KMS-11 (cell line): ENCODE data around the gene TJP1.
A peak's percentile ranks its signal among the peaks of the same experiment; 100 is the strongest.

Experiments
- H2AFZ ChIP-seq: fragments of 200-600 bp; sonication (generic); 2 replicates; pipeline ENCODE4 v1.6.1; 2016; ENCODE audit warnings: antibody characterized with exemption, mixed run types, low read depth
- H3K27ac ChIP-seq: fragments of 200-600 bp; sonication (generic); 2 replicates; pipeline ENCODE4 v1.6.1; 2016; ENCODE audit warnings: mild to moderate bottlenecking, mixed run types
- H3K27me3 ChIP-seq: fragments of 200-600 bp; sonication (generic); 2 replicates; pipeline ENCODE4 v1.6.1; 2017; ENCODE audit warnings: mild to moderate bottlenecking, low read depth, mixed run types, moderate library complexity; ENCODE audit not compliant: insufficient read depth
- H3K36me3 ChIP-seq: fragments of 200-600 bp; sonication (generic); 2 replicates; pipeline ENCODE4 v1.6.1; 2017; ENCODE audit warnings: mild to moderate bottlenecking, mixed run types; ENCODE audit not compliant: insufficient read depth
- H3K4me1 ChIP-seq: fragments of 200-600 bp; sonication (generic); 2 replicates; pipeline ENCODE4 v1.6.1; 2016; ENCODE audit warnings: mild to moderate bottlenecking, low read depth, mixed run types; ENCODE audit not compliant: poor library complexity, severe bottlenecking
- H3K4me2 ChIP-seq: fragments of 200-600 bp; sonication (generic); 2 replicates; pipeline ENCODE4 v1.7.0; 2016; ENCODE audit warnings: mild to moderate bottlenecking, mixed run types
- H3K4me3 ChIP-seq: fragments of 200-600 bp; sonication (generic); IDR thresholded peaks from 2 replicates; pipeline ENCODE4 v1.6.1; 2017; ENCODE audit warnings: low read depth, low read length, mixed read lengths; ENCODE audit not compliant: insufficient read depth
- H3K79me2 ChIP-seq: fragments of 200-600 bp; sonication (generic); 2 replicates; pipeline ENCODE4 v1.6.1; 2016; ENCODE audit warnings: low read depth, mixed run types; ENCODE audit not compliant: insufficient read depth
- H3K9ac ChIP-seq: fragments of 200-600 bp; sonication (generic); 2 replicates; pipeline ENCODE4 v1.6.1; 2016; ENCODE audit warnings: mild to moderate bottlenecking, mixed run types
- H4K20me1 ChIP-seq: fragments of 200-600 bp; sonication (generic); 2 replicates; pipeline ENCODE4 v1.6.1; 2016; ENCODE audit warnings: mild to moderate bottlenecking, mixed run types; ENCODE audit not compliant: insufficient read depth
- TF ChIP-seq, protein P1 (sequence below): fragments of 200-600 bp; sonication (generic); conservative IDR thresholded peaks from 2 replicates; pipeline ENCODE4 v1.6.1; 2017; ENCODE audit warnings: low read depth, mild to moderate bottlenecking, antibody characterized with exemption, low read length, moderate library complexity, mixed read lengths

Gene TJP1

DNA sequence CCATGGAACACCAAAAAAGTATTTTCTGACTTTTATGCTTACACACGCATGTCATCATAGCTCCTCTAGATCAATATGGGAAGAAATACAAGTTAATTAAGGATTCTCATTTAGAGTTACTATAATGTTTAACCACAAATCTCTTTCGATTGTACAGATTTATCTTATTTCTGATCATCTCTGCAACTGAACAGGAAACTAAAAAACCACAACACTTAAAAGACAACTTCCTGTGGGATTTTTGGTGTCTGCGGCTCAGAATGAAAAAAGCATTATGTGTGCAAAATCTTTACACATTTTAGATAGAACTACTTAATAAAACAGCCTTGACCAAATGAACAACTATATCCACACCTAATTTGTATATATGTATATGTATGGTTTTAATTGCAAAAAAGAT, 3.0 kb upstream of the TJP1 start:
- Histone ChIP-seq H3K36me3 (no peaks in the 10 kb centered on the region), H2AFZ (no peak overlapping the region), H3K4me3 (no peak overlapping the region), H4K20me1 (peaks cover 3% of the 10 kb centered on the region), H3K79me2 (0 out of 2 replicates have a peak, but pooled peaks cover 2% of the 10 kb centered on the region), H3K9ac (no peak overlapping the region), H3K4me1 (peaks cover 58% of the 10 kb centered on the region), H3K4me2 (peak overlapping the region; percentile 67), H3K27me3 (peaks cover 70% of the 10 kb centered on the region), H3K27ac (no peak overlapping the region)
- TF ChIP-seq, protein P1, sequence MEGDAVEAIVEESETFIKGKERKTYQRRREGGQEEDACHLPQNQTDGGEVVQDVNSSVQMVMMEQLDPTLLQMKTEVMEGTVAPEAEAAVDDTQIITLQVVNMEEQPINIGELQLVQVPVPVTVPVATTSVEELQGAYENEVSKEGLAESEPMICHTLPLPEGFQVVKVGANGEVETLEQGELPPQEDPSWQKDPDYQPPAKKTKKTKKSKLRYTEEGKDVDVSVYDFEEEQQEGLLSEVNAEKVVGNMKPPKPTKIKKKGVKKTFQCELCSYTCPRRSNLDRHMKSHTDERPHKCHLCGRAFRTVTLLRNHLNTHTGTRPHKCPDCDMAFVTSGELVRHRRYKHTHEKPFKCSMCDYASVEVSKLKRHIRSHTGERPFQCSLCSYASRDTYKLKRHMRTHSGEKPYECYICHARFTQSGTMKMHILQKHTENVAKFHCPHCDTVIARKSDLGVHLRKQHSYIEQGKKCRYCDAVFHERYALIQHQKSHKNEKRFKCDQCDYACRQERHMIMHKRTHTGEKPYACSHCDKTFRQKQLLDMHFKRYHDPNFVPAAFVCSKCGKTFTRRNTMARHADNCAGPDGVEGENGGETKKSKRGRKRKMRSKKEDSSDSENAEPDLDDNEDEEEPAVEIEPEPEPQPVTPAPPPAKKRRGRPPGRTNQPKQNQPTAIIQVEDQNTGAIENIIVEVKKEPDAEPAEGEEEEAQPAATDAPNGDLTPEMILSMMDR: no peak

DNA sequence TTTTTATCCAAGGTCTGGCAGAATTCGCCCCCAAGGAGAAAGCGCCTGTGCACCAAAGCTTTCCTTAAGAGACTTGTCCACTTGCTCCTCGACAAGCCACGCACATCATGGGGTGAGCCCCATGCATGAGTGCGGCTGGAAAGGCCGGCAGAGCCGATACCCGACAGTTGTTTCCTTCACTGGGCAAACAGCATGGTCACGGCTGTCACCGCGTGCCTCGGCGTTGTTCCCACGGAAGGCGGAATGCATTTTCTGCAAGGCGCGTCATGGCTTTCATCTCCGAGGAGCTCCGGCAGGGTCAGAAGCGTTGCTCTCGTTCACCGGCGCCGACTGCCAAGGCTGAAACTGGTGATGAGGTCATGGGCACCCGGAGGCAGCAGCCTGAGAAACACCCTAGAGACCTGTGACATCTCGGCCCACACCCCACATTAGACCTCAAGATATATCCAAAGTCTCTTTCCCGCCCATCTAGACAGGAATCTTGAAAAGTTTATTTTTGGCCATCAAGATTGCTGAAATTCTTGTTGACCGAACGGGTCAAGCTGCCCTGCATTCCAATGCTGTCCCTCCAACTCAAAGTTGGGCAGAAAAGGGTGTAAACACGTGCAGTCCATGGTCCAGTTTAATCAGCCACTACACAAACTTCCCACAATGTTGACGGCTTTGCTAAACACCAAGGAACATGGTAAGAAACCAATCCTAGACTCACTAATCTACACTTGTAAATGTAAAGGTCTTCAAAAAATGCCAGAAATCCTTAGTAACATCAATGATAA, 604 bp upstream of the TJP1 start:
- TF ChIP-seq, protein P1: no peak
- H3K27ac ChIP-seq: no peak overlapping the region
- peaks cover 50% of the 10 kb centered on the region for H3K27me3 ChIP-seq
- H3K4me1 ChIP-seq: peaks cover 60% of the 10 kb centered on the region
- H3K79me2 ChIP-seq: 0 out of 2 replicates have a peak, but pooled peaks cover 10% of the 10 kb centered on the region
- H3K4me3 ChIP-seq: no peak overlapping the region
- no peaks in the 10 kb centered on the region for H3K36me3 ChIP-seq
- peak overlapping the region; percentile 95 for H2AFZ ChIP-seq
- peak overlapping the region; percentile 36; the same call in 1 of the 2 replicates for H3K9ac ChIP-seq
- peaks cover 3% of the 10 kb centered on the region for H4K20me1 ChIP-seq
- peak overlapping the region; percentile 92 for H3K4me2 ChIP-seq

DNA sequence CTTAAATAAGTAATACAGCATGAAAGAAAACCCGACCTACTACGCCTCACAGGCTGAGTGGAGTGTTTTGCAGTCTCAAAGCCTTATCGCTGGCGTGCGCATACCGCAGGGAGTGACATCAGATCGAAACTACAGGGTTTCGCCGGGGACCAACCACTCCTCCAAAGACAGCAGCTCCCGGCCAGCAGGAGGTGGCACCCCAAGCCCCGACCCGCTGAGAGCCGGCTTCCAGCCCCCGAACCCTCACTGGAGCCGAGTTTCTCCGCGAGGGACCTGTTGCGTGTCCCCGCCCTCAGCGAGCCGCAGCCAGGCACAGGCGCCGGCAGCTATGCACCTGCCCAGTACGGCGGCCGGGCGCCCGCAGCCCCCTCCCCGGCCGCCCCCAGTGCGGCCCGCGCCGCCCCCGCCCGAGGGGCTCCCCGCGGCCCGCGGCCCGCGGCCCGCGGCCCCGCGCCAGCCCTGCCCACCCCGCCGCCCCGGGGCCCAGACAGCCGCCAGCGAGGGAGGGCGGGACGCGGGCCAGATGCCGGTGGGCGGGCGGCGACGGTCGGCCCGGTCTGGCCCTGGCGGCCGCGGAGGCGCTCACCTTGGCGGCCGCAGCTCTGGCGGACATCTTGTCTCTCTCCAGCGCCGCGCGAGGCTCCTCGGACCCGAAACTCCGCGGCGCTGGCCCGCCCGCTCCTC, 710 bp downstream of the TJP1 start:
- Histone ChIP-seq H3K4me3 (no peak overlapping the region), H3K9ac (peak overlapping the region; percentile 73), H3K27ac (peak overlapping the region; percentile 16; the same call in 1 of the 2 replicates), H3K79me2 (peaks cover 10% of the 10 kb centered on the region; the same call in 1 of the 2 replicates), H4K20me1 (peaks cover 3% of the 10 kb centered on the region), H2AFZ (peak overlapping the region; percentile 66; the same call in 1 of the 2 replicates), H3K27me3 (peaks cover 39% of the 10 kb centered on the region), H3K4me2 (peak overlapping the region; percentile 54), H3K4me1 (peaks cover 49% of the 10 kb centered on the region), H3K36me3 (no peaks in the 10 kb centered on the region)
- TF ChIP-seq, protein P1: no peak

DNA sequence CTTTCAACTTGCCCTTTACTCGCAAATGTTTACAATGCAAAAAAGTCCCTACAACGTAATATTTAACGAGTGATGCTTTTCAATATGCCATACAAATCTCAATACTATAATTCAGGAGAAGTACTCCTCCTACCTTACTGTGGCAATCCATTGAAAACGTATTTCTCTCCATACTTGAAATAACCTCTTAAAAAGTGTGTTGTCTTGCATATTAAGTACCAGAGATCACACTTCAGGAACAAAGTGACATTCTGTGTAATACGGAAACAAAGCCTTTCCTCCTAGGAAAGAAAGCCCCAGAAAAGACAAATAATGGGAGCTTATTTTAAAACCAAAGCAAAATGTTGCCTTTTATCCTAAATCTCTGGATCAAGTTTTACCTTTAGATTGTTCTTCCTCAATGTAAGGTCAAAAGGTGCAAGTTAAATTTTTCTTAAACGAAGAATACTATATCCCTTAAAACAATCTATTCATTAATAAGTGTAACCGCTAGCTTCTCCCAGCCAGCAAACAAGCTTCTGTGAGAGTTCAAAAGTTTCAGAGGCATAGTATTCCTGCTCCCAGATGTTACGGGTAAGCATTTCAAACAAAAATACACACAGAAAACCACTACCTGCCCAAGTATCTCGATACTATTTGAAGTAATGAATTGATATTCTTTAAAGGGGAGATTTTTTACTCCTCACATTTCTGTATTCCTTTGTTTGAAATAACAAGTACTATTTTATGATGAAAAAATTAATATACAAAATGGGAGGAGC, 1.7 kb downstream of the TJP1 start:
- Histone ChIP-seq H3K9ac (no peak overlapping the region), H3K4me2 (peak overlapping the region; percentile 54), H3K79me2 (peaks cover 11% of the 10 kb centered on the region; the same call in 1 of the 2 replicates)

More for the DNA sequence above, 1.7 kb downstream of the TJP1 start:
- Histone ChIP-seq H3K27ac (no peak overlapping the region), H3K36me3 (no peaks in the 10 kb centered on the region), H4K20me1 (peaks cover 3% of the 10 kb centered on the region), H3K27me3 (peaks cover 29% of the 10 kb centered on the region), H2AFZ (no peak overlapping the region), H3K4me3 (no peak overlapping the region), H3K4me1 (peaks cover 39% of the 10 kb centered on the region)
- TF ChIP-seq, protein P1: no peak
